ENCODE measurements around the gene ADRA2B. TPM values are rescaled to one million over a fixed set of nuclear protein-coding genes. Genes with fewer than 3 reads are reported as not detected.
"Not testable (repeated sequence)": the region's sequence is repeated elsewhere in the genome, so short reads cannot be mapped to it uniquely, and the experiment has no call there.

ADRA2B gene
- total RNA-seq, 1 experiment from 2014 or later: not detected

- DNase-seq (ENCODE audit: low spot score): no peak
These were observed 34.6 kb upstream of the ADRA2B start for GRCh38 chr2:96150791-96151594.

GRCh38 chr2:96150007-96150640 lies 33.8 kb upstream of the ADRA2B start:
- DNase-seq (ENCODE audit: low spot score): no peak

GRCh38 chr2:96148410-96149217 lies 32.2 kb upstream of the ADRA2B start:
- DNase-seq (ENCODE audit: low spot score): peak; percentile 96

- DNase-seq (ENCODE audit: low spot score): no peak
These were observed 31.3 kb upstream of the ADRA2B start for GRCh38 chr2:96147593-96148201.

GRCh38 chr2:96146881-96147592 lies 30.7 kb upstream of the ADRA2B start:
- DNase-seq (ENCODE audit: low spot score): peak; percentile 22

- DNase-seq (ENCODE audit: low spot score): no peak
These were observed 29.9 kb upstream of the ADRA2B start for GRCh38 chr2:96146153-96146880.

GRCh38 chr2:96145848-96146152 lies 29.4 kb upstream of the ADRA2B start:
- DNase-seq (ENCODE audit: low spot score): no peak

- DNase-seq (ENCODE audit: low spot score): no peak
These were observed 28.9 kb upstream of the ADRA2B start, which contains the start of gene DUSP2 for GRCh38 chr2:96145036-96145847. DUSP2 (minus strand) TSS chr2:96145440; CDS start chr2:96145354, 86 bp downstream.

- no peak for DNase-seq (ENCODE audit: low spot score)
These were observed 28.2 kb upstream of the ADRA2B start for GRCh38 chr2:96144481-96145035.

- DNase-seq (ENCODE audit: low spot score): no peak
These were observed 27.6 kb upstream of the ADRA2B start for GRCh38 chr2:96143848-96144480.

GRCh38 chr2:96143231-96143847 lies 27.0 kb upstream of the ADRA2B start:
- DNase-seq (ENCODE audit: low spot score): no peak

GRCh38 chr2:96142217-96143113 lies 26.1 kb upstream of the ADRA2B start:
- DNase-seq (ENCODE audit: low spot score): no peak

- DNase-seq (ENCODE audit: low spot score): not testable (repeated sequence)
These were observed 25.2 kb upstream of the ADRA2B start for GRCh38 chr2:96141624-96141967.

GRCh38 chr2:96140941-96141623 lies 24.7 kb upstream of the ADRA2B start:
- no peak for DNase-seq (ENCODE audit: low spot score)

- DNase-seq (ENCODE audit: low spot score): no peak
These were observed 22.9 kb upstream of the ADRA2B start for GRCh38 chr2:96139181-96139758.
